Suprapubic skin (tissue), 4 donors: ENCODE results near the gene NKX3-2. TPM values are rescaled to one million over a fixed set of nuclear protein-coding genes. Genes with fewer than 3 reads are reported as not detected.

Experiments used
- DNase-seq, 2 donors: peaks; one replicate each; pipeline ENCODE4 v3.0.0-alpha.2; 2019; ENCODE audit warnings: low spot score in 2 of 2
- H3K27ac ChIP-seq: fragments of 200-600 bp; sonication (generic); one replicate; pipeline ENCODE4 v1.5.1; 2019
- H3K27me3 ChIP-seq: fragments of 200-600 bp; sonication (generic); one replicate; pipeline ENCODE4 v1.5.1; 2019
- H3K36me3 ChIP-seq: fragments of 200-600 bp; sonication (generic); one replicate; pipeline ENCODE4 v1.5.1; 2019
- H3K4me1 ChIP-seq: fragments of 200-600 bp; sonication (generic); one replicate; pipeline ENCODE4 v1.5.1; 2019
- H3K4me3 ChIP-seq: fragments of 200-600 bp; sonication (generic); one replicate; pipeline ENCODE4 v1.5.1; 2019; ENCODE audit warnings: mild to moderate bottlenecking
- H3K9me3 ChIP-seq: fragments of 200-600 bp; sonication (generic); one replicate; pipeline ENCODE4 v1.5.1; 2019
- EP300 ChIP-seq: sonication (generic); formaldehyde crosslinking; IDR thresholded peaks from one replicate; pipeline ENCODE4 v1.6.1; 2017; ENCODE audit warnings: antibody characterized with exemption
- POLR2A ChIP-seq, 2 donors: fragments of 450-650 bp; IDR thresholded peaks; one replicate each; pipeline ENCODE4 v1.6.1; 2017; ENCODE audit warnings: antibody characterized with exemption in 2 of 2, mild to moderate bottlenecking in 2 of 2, moderate library complexity in 2 of 2
- POLR2AphosphoS5 ChIP-seq, 3 donors: sonication (generic); formaldehyde crosslinking; IDR thresholded peaks; one replicate each; pipeline ENCODE4 v1.6.1; 2017; ENCODE audit warnings: antibody characterized with exemption in 3 of 3
- WGBS: methylation state at CpG from one replicate; pipeline ENCODE4 v1.1.5; 2018; 5-methylcytosine and 5-hydroxymethylcytosine counted together
- total RNA-seq, 4 donors: library from RNA; depleted of rRNA; stranded (reverse); fragments of >200 nt; gene quantifications; one replicate each; pipeline ENCODE4 v1.1.0, GENCODE V29; 2016
- TF ChIP-seq, protein P1 (sequence below), 2 donors: fragments of 200-600 bp in 1 of 2; fragments of 450-650 bp in 1 of 2; sonication (generic) in 1 of 2; IDR thresholded peaks; one replicate each; pipeline ENCODE4 v1.5.1; 2016 to 2019; ENCODE audit warnings: antibody characterized with exemption in 2 of 2, mild to moderate bottlenecking in 1 of 2, moderate library complexity in 1 of 2

The NKX3-2 gene
- total RNA-seq, 4 donors from 2014 or later, result 0.24 to 0.26 TPM; not detected in 2

- no peak overlapping the region for H3K27ac ChIP-seq
- TF ChIP-seq EP300 (no peak), POLR2AphosphoS5 (IDR thresholded peaks at IDR 0.05) (no peak), POLR2A (IDR thresholded peaks at IDR 0.05) (no peak)
- TF ChIP-seq, protein P1, sequence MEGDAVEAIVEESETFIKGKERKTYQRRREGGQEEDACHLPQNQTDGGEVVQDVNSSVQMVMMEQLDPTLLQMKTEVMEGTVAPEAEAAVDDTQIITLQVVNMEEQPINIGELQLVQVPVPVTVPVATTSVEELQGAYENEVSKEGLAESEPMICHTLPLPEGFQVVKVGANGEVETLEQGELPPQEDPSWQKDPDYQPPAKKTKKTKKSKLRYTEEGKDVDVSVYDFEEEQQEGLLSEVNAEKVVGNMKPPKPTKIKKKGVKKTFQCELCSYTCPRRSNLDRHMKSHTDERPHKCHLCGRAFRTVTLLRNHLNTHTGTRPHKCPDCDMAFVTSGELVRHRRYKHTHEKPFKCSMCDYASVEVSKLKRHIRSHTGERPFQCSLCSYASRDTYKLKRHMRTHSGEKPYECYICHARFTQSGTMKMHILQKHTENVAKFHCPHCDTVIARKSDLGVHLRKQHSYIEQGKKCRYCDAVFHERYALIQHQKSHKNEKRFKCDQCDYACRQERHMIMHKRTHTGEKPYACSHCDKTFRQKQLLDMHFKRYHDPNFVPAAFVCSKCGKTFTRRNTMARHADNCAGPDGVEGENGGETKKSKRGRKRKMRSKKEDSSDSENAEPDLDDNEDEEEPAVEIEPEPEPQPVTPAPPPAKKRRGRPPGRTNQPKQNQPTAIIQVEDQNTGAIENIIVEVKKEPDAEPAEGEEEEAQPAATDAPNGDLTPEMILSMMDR (IDR thresholded peaks at IDR 0.05), result no peak
- WGBS, result 92% methylated on average over 1 of the region's 1 CpG
Measured at GRCh38 chr4:13495753-13496152, 48.6 kb downstream of the NKX3-2 start.

GRCh38 chr4:13493793-13494192 is 50.5 kb downstream of the NKX3-2 start:
- H3K4me3 ChIP-seq, result no peak overlapping the region
- no peaks in the 10 kb centered on the region for H3K36me3 ChIP-seq
- TF ChIP-seq POLR2A (IDR thresholded peaks at IDR 0.05) (no peak), POLR2AphosphoS5 (IDR thresholded peaks at IDR 0.05) (no peak), EP300 (no peak)
- TF ChIP-seq, protein P1 (IDR thresholded peaks at IDR 0.05), result no peak
- no peaks in the 10 kb centered on the region for H3K4me1 ChIP-seq
- no peaks in the 10 kb centered on the region for H3K9me3 ChIP-seq
- peaks cover 17% of the 10 kb centered on the region for H3K27me3 ChIP-seq
- no peak overlapping the region for H3K27ac ChIP-seq
- DNase-seq, result no peak

More at GRCh38 chr4:13495753-13496152, 48.6 kb downstream of the NKX3-2 start:
- no peak for DNase-seq
- Histone ChIP-seq H3K27me3 (peaks cover 17% of the 10 kb centered on the region), H3K36me3 (no peaks in the 10 kb centered on the region), H3K9me3 (no peaks in the 10 kb centered on the region), H3K4me1 (no peaks in the 10 kb centered on the region), H3K4me3 (no peak overlapping the region)

DNA sequence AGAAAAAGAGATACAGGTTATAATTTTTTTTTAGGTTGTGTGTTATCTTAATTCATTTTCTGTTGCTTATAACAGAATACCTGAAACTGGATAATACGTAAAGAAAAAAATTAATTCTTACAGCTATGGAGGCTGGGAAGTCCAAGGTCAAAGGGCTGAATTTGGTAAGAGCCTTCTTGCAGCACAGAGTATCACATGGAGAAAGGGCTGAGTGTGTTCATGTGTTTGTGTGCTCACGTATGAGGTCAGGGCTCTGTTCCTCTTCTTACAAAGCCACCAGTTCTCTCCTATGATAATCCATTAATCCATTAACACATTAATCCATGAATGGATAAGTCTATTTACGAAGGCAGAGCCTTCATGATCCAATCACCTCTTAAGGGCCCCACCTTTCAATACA is 51.6 kb downstream of the NKX3-2 start:
- 81% methylated on average over 3 of the region's 3 CpGs for WGBS
- no peak for DNase-seq
- Histone ChIP-seq H3K27ac (no peak overlapping the region), H3K4me1 (no peaks in the 10 kb centered on the region), H3K27me3 (peaks cover 20% of the 10 kb centered on the region), H3K9me3 (no peaks in the 10 kb centered on the region), H3K4me3 (no peak overlapping the region), H3K36me3 (no peaks in the 10 kb centered on the region)
- TF ChIP-seq POLR2AphosphoS5 (IDR thresholded peaks at IDR 0.05), result no peak
- TF ChIP-seq POLR2A (IDR thresholded peaks at IDR 0.05), result no peak
- TF ChIP-seq, protein P1 (IDR thresholded peaks at IDR 0.05), result no peak
- no peak for TF ChIP-seq EP300

Other genes starting within 250 kb of the NKX3-2 start
- gene RAB28, start 60.2 kb downstream of the NKX3-2 start, total RNA-seq, result 10 to 100 TPM in 3 of 4 donors, 1 to 10 TPM in 1; 9.7 to 17.6 (median 12.6) TPM
- 10 to 100 TPM; 26.5 to 78.0 (median 36.5) TPM for gene BOD1L1, start 83.2 kb upstream of the NKX3-2 start, total RNA-seq